WI38 (cell line): ENCODE data around the gene CUEDC1.

Source experiments
- H3K4me3 ChIP-seq: 2 replicates; pipeline ENCODE4 v1.5.1; 2011; ENCODE audit warnings: low read depth, mild to moderate bottlenecking, control low read depth, low read length
- TF ChIP-seq, protein P1 (sequence below): IDR thresholded peaks from 2 replicates; pipeline ENCODE4 v1.5.1; 2012; ENCODE audit warnings: low read depth, mild to moderate bottlenecking, control low read depth, low read length

The CUEDC1 gene, protein sequence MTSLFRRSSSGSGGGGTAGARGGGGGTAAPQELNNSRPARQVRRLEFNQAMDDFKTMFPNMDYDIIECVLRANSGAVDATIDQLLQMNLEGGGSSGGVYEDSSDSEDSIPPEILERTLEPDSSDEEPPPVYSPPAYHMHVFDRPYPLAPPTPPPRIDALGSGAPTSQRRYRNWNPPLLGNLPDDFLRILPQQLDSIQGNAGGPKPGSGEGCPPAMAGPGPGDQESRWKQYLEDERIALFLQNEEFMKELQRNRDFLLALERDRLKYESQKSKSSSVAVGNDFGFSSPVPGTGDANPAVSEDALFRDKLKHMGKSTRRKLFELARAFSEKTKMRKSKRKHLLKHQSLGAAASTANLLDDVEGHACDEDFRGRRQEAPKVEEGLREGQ

DNA sequence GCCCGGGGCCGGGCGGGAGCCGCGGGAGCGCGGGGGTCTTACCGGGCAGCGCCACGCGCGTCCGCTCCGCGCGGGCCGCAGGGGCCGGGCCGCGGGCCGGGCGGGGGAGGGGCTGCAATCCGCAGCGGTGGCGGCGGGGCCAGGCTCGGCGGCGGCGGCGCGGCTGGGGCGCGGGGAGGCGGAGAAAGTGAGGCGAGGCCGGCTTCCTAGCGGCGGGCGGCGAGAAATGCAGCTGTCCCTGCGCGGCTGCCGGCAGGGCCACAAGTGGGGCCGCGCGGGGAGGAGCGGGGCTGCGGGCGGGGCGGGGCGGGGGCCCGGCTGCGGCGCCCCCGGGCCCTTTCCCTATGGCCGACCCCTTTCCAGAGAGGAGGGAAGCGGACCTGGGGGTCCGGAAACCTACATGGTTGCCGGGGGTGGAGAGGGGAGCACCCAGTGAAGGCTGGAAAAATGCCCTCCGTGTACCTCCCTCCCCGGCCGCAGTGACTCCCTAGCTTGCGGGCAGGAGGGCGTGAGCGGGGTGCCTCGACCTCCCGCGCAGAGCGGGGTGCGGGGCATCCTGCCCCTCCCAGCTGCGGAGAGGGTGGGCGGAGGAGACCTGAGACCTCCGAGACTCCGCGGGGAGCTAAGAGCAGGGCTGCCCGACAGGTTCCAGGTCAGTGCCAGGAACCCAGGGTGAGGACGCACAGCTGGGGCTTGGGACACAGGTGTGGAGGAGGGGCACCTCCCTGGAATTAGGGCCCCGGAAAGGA, at the start of gene CUEDC1:
TSS of gene CUEDC1 (minus strand) at position 230 of the 749 bp plus-strand sequence. CDS start 69,848 bp downstream, outside the sequence.
- H3K4me3 ChIP-seq, result peak within 1 kb of the TSS; percentile 75
- TF ChIP-seq, protein P1, sequence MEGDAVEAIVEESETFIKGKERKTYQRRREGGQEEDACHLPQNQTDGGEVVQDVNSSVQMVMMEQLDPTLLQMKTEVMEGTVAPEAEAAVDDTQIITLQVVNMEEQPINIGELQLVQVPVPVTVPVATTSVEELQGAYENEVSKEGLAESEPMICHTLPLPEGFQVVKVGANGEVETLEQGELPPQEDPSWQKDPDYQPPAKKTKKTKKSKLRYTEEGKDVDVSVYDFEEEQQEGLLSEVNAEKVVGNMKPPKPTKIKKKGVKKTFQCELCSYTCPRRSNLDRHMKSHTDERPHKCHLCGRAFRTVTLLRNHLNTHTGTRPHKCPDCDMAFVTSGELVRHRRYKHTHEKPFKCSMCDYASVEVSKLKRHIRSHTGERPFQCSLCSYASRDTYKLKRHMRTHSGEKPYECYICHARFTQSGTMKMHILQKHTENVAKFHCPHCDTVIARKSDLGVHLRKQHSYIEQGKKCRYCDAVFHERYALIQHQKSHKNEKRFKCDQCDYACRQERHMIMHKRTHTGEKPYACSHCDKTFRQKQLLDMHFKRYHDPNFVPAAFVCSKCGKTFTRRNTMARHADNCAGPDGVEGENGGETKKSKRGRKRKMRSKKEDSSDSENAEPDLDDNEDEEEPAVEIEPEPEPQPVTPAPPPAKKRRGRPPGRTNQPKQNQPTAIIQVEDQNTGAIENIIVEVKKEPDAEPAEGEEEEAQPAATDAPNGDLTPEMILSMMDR, result no peak

DNA sequence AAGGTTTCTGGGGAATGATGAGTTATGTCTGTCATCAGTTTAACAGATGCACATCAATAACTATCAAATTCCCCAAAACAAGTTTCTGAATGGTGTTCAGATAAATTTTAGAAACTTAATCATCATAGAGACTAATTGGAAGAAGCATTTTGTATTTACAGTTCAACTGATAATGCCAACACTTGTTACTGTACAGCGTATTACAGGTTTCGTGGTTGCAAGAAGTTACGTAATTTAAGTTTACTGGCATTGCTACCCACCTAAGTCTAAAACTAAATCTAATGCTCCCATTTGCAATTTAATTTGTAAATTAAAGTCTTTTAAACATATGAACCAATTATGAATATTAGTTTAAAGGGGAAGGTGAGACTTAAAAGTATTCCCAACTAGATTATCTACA, 48.8 kb upstream of the CUEDC1 start:
- TF ChIP-seq, protein P1, result no peak
- H3K4me3 ChIP-seq, result no peak overlapping the region

DNA sequence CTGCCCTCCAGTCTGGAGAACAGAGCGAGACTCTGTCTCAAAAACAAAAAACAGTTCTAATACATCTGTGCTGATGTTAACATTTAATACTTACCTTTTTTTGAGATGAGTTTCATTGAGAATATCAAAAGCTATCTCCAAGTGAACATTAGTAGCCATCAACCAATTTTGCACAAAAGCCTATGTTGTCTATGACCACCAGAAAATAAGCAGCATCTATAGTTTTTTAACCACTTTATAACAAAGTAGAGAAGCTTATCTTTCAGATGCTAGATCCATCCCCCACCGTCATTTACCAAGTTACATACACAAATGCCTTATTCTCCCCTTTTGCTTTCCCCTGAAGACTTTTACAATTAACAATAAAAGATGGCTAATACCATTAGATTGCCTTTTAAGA, 47.8 kb upstream of the CUEDC1 start:
- TF ChIP-seq, protein P1, result no peak
- H3K4me3 ChIP-seq, result no peak overlapping the region

DNA sequence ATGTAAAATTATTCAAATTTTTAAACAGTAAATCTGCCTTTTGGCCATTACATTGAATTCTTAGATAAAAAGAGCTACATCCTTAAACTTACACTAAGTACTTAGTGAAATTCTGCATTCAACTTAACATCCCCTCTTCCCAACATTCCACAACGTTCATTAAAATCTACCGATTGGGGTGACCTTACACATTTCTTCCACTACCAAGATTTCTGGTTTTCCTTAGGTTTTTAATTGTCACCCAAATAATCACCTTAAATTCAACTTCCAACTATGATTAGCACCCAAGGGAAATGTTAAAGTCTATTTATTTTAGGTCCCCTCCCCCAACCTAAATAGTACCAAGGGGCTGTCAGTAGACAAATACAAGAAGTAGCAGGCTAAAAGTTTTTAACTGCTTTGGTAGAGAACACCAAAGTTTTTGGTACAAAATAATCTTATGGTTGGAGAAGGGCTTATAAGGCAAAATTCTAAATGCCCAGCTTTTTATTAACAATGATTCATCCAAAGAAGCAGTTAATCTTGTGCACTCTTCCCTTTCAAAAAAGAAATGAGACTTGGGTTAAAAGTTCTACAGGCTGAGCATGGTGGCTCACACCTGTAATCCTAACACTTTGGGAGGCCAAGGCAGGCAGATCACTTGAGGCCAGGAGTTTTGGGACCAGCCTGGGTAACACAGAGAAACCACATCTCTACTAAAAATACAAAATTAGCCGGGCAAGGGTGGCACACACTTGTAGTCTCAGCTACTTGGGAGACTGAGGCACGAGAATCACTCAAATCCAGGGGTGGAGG, 47.1 kb upstream of the CUEDC1 start:
- no peak overlapping the region for H3K4me3 ChIP-seq
- TF ChIP-seq, protein P1, result no peak

DNA sequence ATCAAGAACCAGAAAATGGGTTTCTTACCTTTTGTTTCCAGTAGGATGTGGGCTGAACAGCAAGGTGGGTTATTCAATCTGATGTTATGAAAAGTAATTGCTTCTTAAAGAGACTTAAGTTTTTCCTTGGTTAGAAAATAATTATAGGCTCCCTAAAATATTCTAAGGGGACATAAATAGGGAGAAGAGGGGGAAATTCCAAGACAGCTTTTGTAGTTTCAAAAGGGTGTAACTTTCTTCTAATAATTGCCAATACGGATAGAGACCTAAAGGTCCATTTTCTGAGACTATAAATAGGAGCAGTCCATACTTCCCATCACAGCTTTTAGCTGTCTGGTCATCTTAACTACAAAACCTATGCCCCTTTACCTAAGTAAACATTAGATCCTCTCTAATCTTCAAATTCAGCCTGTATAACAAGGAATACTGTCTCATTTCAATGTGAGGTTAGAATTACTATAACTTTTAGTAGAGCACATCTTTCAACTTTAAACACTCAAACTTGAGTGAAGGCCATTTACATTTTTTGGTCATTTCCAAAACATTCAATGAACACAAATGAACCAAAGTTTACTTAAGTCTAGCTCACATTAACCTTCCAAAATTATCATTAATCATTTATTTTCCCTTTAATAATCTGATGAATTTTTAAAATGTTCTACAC, 46.4 kb upstream of the CUEDC1 start:
- no peak overlapping the region for H3K4me3 ChIP-seq
- TF ChIP-seq, protein P1, result no peak

DNA sequence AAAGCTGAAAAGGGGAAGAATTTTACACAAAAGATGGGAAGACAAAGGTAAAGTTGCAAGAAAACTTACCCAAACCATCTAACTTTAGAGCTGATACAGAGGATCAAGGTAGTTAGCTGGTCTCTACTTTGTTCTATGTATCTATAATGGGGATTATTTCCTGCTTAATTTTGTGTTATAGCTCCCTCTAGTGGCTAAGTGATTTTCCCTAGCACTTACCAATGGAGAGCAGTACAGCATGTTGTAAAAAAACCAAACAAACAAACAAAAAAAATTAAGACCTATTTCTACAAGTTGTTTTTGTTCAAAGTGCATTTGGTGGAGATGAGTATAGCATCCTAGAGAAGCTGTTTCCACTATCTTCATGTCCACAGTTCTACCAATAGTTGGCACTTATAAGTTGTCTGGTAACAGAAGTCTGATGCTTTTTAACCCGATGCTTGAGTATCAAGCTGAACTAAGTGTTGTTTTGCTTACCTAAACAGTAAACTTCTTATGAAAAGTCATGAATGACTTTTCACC, 44.3 kb upstream of the CUEDC1 start:
- TF ChIP-seq, protein P1, result peak; percentile 49; the same call in 1 of the 2 replicates
- no peak overlapping the region for H3K4me3 ChIP-seq
